Fibroblast of skin of left biceps (primary cell): ENCODE measurements around the gene TFF3.

Experiments
- DNase-seq, 2 experiments: peaks; one replicate each; pipeline ENCODE4 v3.0.0-alpha.2; 2013; ENCODE audit warnings: low read depth in 2 of 2

The TFF3 gene

GRCh38 chr21:42346866-42347600 is 31.8 kb upstream of the TFF3 start:
- DNase-seq: no peak

- no peak for DNase-seq
These were observed 31.2 kb upstream of the TFF3 start for GRCh38 chr21:42346441-42346840.

- DNase-seq: no peak
These were observed 29.4 kb upstream of the TFF3 start for GRCh38 chr21:42344631-42345030.

- DNase-seq: no peak
These were observed 28.8 kb upstream of the TFF3 start for GRCh38 chr21:42343963-42344510.

- no peak for DNase-seq
These were observed 28.3 kb upstream of the TFF3 start for GRCh38 chr21:42343556-42343955.

GRCh38 chr21:42343101-42343500 is 27.9 kb upstream of the TFF3 start:
- no peak for DNase-seq

- DNase-seq: no peak
These were observed 26.8 kb upstream of the TFF3 start for GRCh38 chr21:42341776-42342542.

- DNase-seq: no peak
These were observed 25.2 kb upstream of the TFF3 start for GRCh38 chr21:42340187-42341050.

- DNase-seq: no peak
These were observed 23.8 kb upstream of the TFF3 start for GRCh38 chr21:42338729-42339715.

GRCh38 chr21:42337830-42338728 is 22.9 kb upstream of the TFF3 start:
- no peak for DNase-seq

- DNase-seq: no peak
These were observed 22.1 kb upstream of the TFF3 start for GRCh38 chr21:42337276-42337675.

- DNase-seq: no peak
These were observed 20.8 kb upstream of the TFF3 start for GRCh38 chr21:42336054-42336453.

- DNase-seq: no peak
These were observed 17.5 kb upstream of the TFF3 start for GRCh38 chr21:42332557-42333317.

- no peak for DNase-seq
These were observed 16.5 kb upstream of the TFF3 start for GRCh38 chr21:42331660-42332059.

GRCh38 chr21:42330380-42331371 is 15.5 kb upstream of the TFF3 start:
- DNase-seq: no peak

- no peak for DNase-seq
These were observed 9.7 kb upstream of the TFF3 start for GRCh38 chr21:42324896-42325295.

- no peak for DNase-seq
These were observed 6.6 kb upstream of the TFF3 start for GRCh38 chr21:42321845-42322244.

- no peak for DNase-seq
These were observed 6.0 kb upstream of the TFF3 start for GRCh38 chr21:42321231-42321630.
